Neural crest cell (in vitro differentiated cells): ENCODE data around the gene ADAMTS9. TPM values are rescaled to one million over a fixed set of nuclear protein-coding genes. Genes with fewer than 3 reads are reported as not detected.

ENCODE experiments used
- DNase-seq: peaks from one replicate; pipeline ENCODE4 v3.0.0; 2021; ENCODE audit warnings: low read depth, mixed read lengths, low spot score
- H3K27ac Mint-ChIP-seq: one replicate; pipeline ENCODE4 v1.8.0; 2021; ENCODE audit warnings: mild to moderate bottlenecking, mixed read lengths; ENCODE audit not compliant: unreplicated experiment
- H3K27me3 Mint-ChIP-seq: 2 replicates; pipeline ENCODE4 v1.8.0; 2021; ENCODE audit warnings: low read depth, mild to moderate bottlenecking, mixed read lengths
- H3K36me3 Mint-ChIP-seq: 2 replicates; pipeline ENCODE4 v1.8.0; 2021; ENCODE audit warnings: low read depth, mild to moderate bottlenecking, mixed read lengths
- H3K4me1 Mint-ChIP-seq: 2 replicates; pipeline ENCODE4 v1.8.0; 2021; ENCODE audit warnings: mixed read lengths
- H3K4me3 Mint-ChIP-seq: one replicate; pipeline ENCODE4 v1.8.0; 2021; ENCODE audit warnings: mild to moderate bottlenecking, mixed read lengths
- H3K9me3 Mint-ChIP-seq: 2 replicates; pipeline ENCODE4 v1.8.0; 2021; ENCODE audit warnings: mixed read lengths
- total RNA-seq: library from RNA; stranded (reverse); gene quantifications from 2 replicates; pipeline ENCODE4 v1.2.1, GENCODE V29; 2021
- TF ChIP-seq, protein P1 (sequence below): fragments of 200-600 bp; sonication (generic); conservative IDR thresholded peaks from 2 replicates; pipeline ENCODE4 v1.5.0; 2021; ENCODE audit warnings: antibody characterized with exemption, mild to moderate bottlenecking

Gene ADAMTS9
- total RNA-seq, 1 donor from 2014 or later: 15.1 TPM

DNA sequence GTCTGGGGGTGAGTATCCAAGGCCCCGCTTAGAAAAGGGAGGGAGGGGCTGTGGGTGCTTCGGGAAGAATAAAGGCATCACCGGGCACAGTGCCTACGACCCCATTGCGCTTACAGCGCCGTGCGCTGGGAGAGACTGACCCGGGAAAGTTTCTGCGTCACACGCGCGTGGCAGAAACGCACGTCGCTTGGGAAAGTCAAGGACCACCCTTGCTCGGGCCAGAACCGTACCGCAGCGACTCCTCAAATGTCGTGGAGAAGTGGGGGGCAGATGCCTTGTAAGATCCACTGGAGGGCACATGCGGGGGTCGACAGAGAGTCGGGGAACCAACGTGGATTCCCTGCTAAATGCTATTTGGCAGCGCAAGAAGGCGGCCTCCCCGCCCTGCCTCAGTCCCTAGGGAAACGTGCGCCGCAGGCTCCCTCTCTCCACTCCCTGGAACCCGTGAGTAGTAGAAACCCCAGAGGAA, 2.4 kb downstream of the ADAMTS9 start:
- peaks cover 2% of the 10 kb centered on the region for H3K27me3 Mint-ChIP-seq
- TF ChIP-seq, protein P1, sequence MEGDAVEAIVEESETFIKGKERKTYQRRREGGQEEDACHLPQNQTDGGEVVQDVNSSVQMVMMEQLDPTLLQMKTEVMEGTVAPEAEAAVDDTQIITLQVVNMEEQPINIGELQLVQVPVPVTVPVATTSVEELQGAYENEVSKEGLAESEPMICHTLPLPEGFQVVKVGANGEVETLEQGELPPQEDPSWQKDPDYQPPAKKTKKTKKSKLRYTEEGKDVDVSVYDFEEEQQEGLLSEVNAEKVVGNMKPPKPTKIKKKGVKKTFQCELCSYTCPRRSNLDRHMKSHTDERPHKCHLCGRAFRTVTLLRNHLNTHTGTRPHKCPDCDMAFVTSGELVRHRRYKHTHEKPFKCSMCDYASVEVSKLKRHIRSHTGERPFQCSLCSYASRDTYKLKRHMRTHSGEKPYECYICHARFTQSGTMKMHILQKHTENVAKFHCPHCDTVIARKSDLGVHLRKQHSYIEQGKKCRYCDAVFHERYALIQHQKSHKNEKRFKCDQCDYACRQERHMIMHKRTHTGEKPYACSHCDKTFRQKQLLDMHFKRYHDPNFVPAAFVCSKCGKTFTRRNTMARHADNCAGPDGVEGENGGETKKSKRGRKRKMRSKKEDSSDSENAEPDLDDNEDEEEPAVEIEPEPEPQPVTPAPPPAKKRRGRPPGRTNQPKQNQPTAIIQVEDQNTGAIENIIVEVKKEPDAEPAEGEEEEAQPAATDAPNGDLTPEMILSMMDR: no peak
- peaks cover 51% of the 10 kb centered on the region for H3K4me1 Mint-ChIP-seq
- H3K4me3 Mint-ChIP-seq: peak overlapping the region; percentile 94
- no peaks in the 10 kb centered on the region for H3K9me3 Mint-ChIP-seq
- H3K36me3 Mint-ChIP-seq: no peaks in the 10 kb centered on the region
- H3K27ac Mint-ChIP-seq: peak overlapping the region; percentile 89
- DNase-seq: no peak

DNA sequence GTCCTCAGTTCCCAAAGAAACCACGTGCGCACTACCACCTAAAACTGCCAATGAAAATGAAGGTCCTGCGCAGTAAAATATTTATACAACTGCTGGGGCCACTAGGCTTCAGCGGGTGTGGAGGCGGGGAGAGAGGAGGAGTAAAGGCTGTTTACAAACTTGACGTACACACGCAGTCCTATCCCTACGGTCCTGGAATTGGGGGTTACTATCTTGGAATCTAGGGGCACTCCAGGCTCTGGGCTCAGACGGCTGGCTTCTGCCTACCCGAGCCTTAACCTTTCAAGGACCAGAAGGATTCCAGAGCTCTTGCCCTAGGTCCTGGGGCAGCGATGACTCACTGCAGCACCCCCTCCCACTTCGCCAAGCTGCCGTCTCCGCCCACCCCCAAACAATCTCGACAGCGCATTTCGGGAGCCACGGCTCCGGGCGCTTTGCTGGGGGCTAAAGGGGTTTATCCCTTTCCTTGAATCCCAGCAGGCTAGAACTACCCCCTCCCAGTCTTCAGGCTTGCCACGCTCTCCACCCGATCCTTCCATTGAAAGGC, 3.0 kb downstream of the ADAMTS9 start:
- peak overlapping the region; percentile 46 for H3K27ac Mint-ChIP-seq
- H3K27me3 Mint-ChIP-seq: peaks cover 2% of the 10 kb centered on the region

DNA sequence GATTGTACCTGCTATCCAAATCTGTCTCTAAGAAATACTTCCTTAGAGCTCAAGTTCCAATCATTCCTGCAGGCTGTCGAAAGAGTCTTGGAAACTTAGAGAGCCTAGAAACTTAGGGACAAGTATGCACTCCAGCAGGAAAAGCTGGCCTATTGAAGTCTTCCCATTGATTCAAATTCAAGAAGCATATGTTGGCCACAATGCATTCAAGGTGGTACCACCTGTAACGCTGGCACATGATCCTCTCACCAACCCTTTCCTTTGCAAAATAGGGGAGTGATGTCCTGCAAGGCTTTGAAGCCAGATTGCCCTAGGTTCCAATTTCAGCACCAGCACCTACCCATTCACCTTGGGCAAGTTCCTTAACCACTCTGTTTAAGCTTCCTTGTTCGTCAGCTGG, 6.0 kb downstream of the ADAMTS9 start:
- H3K4me1 Mint-ChIP-seq: peaks cover 27% of the 10 kb centered on the region
- H3K4me3 Mint-ChIP-seq: no peak overlapping the region

More for the DNA sequence above, 3.0 kb downstream of the ADAMTS9 start:
- TF ChIP-seq, protein P1: no peak
- Mint-ChIP-seq H3K36me3 (no peaks in the 10 kb centered on the region), H3K9me3 (no peaks in the 10 kb centered on the region), H3K4me3 (peak overlapping the region; percentile 94), H3K4me1 (peaks cover 48% of the 10 kb centered on the region)
- peak; percentile 4 for DNase-seq

DNA sequence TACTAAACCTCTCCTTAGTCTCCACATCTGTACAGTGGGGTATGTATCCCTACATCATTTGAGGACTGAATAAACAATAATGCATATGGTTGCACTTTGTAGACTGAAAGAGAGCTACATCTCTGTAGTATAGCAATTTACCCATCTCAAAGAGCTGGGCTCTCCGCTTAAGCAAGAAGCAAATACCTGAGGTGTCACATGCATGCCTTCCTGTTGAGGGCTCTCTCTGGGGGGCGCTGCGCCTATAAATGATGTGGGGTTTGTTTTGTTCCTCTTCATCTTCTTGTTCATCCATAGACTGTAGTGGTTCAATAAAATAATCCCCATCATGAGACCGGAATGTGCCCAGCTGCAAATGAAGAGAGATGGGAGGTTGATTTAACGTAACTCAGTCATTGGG, 6.8 kb downstream of the ADAMTS9 start:
- TF ChIP-seq, protein P1: no peak
- Mint-ChIP-seq H3K27me3 (peaks cover 2% of the 10 kb centered on the region), H3K36me3 (peaks cover 2% of the 10 kb centered on the region), H3K4me3 (no peak overlapping the region), H3K27ac (no peak overlapping the region), H3K9me3 (no peaks in the 10 kb centered on the region), H3K4me1 (peaks cover 19% of the 10 kb centered on the region)
- DNase-seq: no peak

More for the DNA sequence above, 6.0 kb downstream of the ADAMTS9 start:
- H3K27ac Mint-ChIP-seq: no peak overlapping the region
- H3K36me3 Mint-ChIP-seq: peaks cover 2% of the 10 kb centered on the region
- TF ChIP-seq, protein P1: no peak
- peaks cover 2% of the 10 kb centered on the region for H3K27me3 Mint-ChIP-seq
- no peak for DNase-seq
- H3K9me3 Mint-ChIP-seq: no peaks in the 10 kb centered on the region

DNA sequence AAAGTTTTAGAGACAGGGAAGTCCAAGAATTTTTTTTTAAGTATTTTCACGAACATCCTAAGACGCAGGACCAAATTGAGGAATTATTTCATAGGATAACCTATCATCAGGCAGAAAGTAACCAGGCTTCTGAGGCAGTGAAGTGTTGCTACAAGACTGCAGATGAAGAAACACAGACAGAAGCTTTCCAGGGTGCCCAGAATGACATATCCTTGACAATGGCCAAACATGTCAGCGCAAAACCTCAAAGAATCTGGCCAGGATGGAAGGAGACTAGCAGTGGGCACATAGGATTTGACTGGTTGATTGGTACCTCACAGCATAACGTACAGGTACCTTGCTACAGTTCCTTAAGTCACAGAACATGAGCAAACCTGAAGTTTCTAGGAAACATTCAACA, 7.5 kb downstream of the ADAMTS9 start:
- H3K27ac Mint-ChIP-seq: no peak overlapping the region
- no peak overlapping the region for H3K4me3 Mint-ChIP-seq
- peaks cover 19% of the 10 kb centered on the region for H3K4me1 Mint-ChIP-seq
- H3K27me3 Mint-ChIP-seq: peaks cover 2% of the 10 kb centered on the region
- peaks cover 2% of the 10 kb centered on the region for H3K36me3 Mint-ChIP-seq
- DNase-seq: no peak
- no peaks in the 10 kb centered on the region for H3K9me3 Mint-ChIP-seq
- TF ChIP-seq, protein P1: no peak
